IMR-90 (cell line): ENCODE results near the gene CLUH. TPM values are rescaled to one million over a fixed set of nuclear protein-coding genes. Genes with fewer than 3 reads are reported as not detected.

Source experiments
- ATAC-seq: fragments of 200-7000 bp; cut with Tn5 transposase; 2 replicates; pipeline ENCODE4 v1.9.1; 2020; ENCODE audit warnings: low read depth, mild to moderate bottlenecking, moderate library complexity
- BruUV-seq: library from RNA; stranded (reverse); fragments of 400-500 nt; replicated peaks from 2 replicates; lab custom pipeline; 2021; lab: Mats Ljungman, UMichigan
- CTCF ChIA-PET: fragments of 300-600 bp; formaldehyde crosslinking; extraction: SDS; loops from one replicate; lab custom pipeline; 2021; ENCODE audit warnings: antibody characterized with exemption; lab: Yijun Ruan, JAX
- POLR2A ChIA-PET: fragments of 300-600 bp; sonication (Branson Sonifier 250); formaldehyde crosslinking; loops from one replicate; lab custom pipeline; 2022; ENCODE audit warnings: antibody characterized with exemption; ENCODE audit not compliant: unreplicated experiment; lab: Charles Lee
- DNase-seq: peaks from one replicate; pipeline ENCODE4 v3.0.0; 2013
- H2AFZ ChIP-seq: replicated peaks from 2 replicates; pipeline ENCODE3; 2013; ENCODE audit warnings: low read length, mild to moderate bottlenecking; ENCODE audit not compliant: poor library complexity
- H2AK5ac ChIP-seq: 2 replicates; pipeline ENCODE4 v1.6.1; 2013; ENCODE audit warnings: low read depth, low read length, inconsistent platforms
- H2AK9ac ChIP-seq: replicated peaks from 2 replicates; pipeline ENCODE3; 2013; ENCODE audit warnings: mild to moderate bottlenecking, low read depth, low read length, moderate library complexity; ENCODE audit not compliant: poor library complexity
- H2BK120ac ChIP-seq: 2 replicates; pipeline ENCODE4 v1.6.1; 2013; ENCODE audit warnings: low read depth, low read length, inconsistent platforms
- H2BK15ac ChIP-seq: 3 replicates; pipeline ENCODE4 v1.6.1; 2013; ENCODE audit warnings: low read depth, low read length, inconsistent platforms
- H2BK20ac ChIP-seq: 2 replicates; pipeline ENCODE4 v1.6.1; 2013; ENCODE audit warnings: low read depth, mild to moderate bottlenecking, inconsistent platforms, low read length, moderate library complexity
- H2BK5ac ChIP-seq: 2 replicates; pipeline ENCODE4 v1.6.1; 2013; ENCODE audit warnings: mild to moderate bottlenecking, low read depth, low read length, inconsistent platforms; ENCODE audit not compliant: poor library complexity, severe bottlenecking
- H3K14ac ChIP-seq: replicated peaks from 2 replicates; pipeline ENCODE4 v1.6.1; 2013; ENCODE audit warnings: low read depth, low read length, inconsistent platforms
- H3K18ac ChIP-seq: 2 replicates; pipeline ENCODE4 v1.6.1; 2013; ENCODE audit warnings: low read depth, low read length, control low read depth
- H3K23ac ChIP-seq: 2 replicates; pipeline ENCODE4 v1.6.1; 2013; ENCODE audit warnings: low read depth, low read length, inconsistent platforms
- H3K27ac ChIP-seq: 2 replicates; pipeline ENCODE4 v1.5.1; 2013; ENCODE audit warnings: mild to moderate bottlenecking, control low read depth, low read length; ENCODE audit not compliant: insufficient read depth
- H3K27me3 ChIP-seq: 2 replicates; pipeline ENCODE4 v1.6.1; 2013; ENCODE audit warnings: low read length; ENCODE audit not compliant: control insufficient read depth, insufficient read depth
- H3K36me3 ChIP-seq: 2 replicates; pipeline ENCODE4 v1.6.1; 2013; ENCODE audit warnings: low read length, mixed read lengths; ENCODE audit not compliant: control insufficient read depth, insufficient read depth
- H3K4ac ChIP-seq: 2 replicates; pipeline ENCODE4 v1.6.1; 2013; ENCODE audit warnings: low read depth, low read length, inconsistent platforms
- H3K4me1 ChIP-seq: 2 replicates; pipeline ENCODE4 v1.6.1; 2013; ENCODE audit warnings: low read length, mixed read lengths; ENCODE audit not compliant: control insufficient read depth, insufficient read depth
- H3K4me2 ChIP-seq: 2 replicates; pipeline ENCODE4 v1.6.1; 2013; ENCODE audit warnings: low read depth, mild to moderate bottlenecking, control low read depth, low read length, moderate library complexity
- H3K4me3 ChIP-seq: 2 replicates; pipeline ENCODE4 v1.5.1; 2013; ENCODE audit warnings: low read depth, mild to moderate bottlenecking, control low read depth, low read length, moderate library complexity; ENCODE audit not compliant: insufficient read depth
- H3K56ac ChIP-seq: 2 replicates; pipeline ENCODE4 v1.6.1; 2013; ENCODE audit warnings: low read length, inconsistent platforms; ENCODE audit not compliant: insufficient read depth; ENCODE audit errors: extremely low read depth
- H3K79me1 ChIP-seq, 2 experiments: 2 replicates each; pipeline ENCODE4 v1.6.1; 2013; ENCODE audit warnings: low read length in 2 of 2, inconsistent platforms in 1 of 2, low read depth in 1 of 2
- H3K9ac ChIP-seq: 2 replicates; pipeline ENCODE4 v1.6.1; 2013; ENCODE audit warnings: low read depth, low read length, control low read depth
- H3K9me1 ChIP-seq: 2 replicates; pipeline ENCODE4 v1.6.1; 2013; ENCODE audit warnings: low read length, inconsistent platforms; ENCODE audit not compliant: insufficient read depth
- H3K9me3 ChIP-seq: 2 replicates; pipeline ENCODE4 v1.6.1; 2013; ENCODE audit warnings: low read length; ENCODE audit not compliant: control insufficient read depth, insufficient read depth
- H4K20me1 ChIP-seq: 2 replicates; pipeline ENCODE4 v1.6.1; 2013; ENCODE audit warnings: low read length, inconsistent platforms; ENCODE audit not compliant: insufficient read depth
- H4K5ac ChIP-seq: 2 replicates; pipeline ENCODE4 v1.6.1; 2013; ENCODE audit warnings: mild to moderate bottlenecking, low read depth, low read length, control low read depth
- H4K8ac ChIP-seq, 2 experiments: 2 replicates each; pipeline ENCODE4 v1.6.1; 2013; ENCODE audit warnings: low read depth in 2 of 2, low read length in 2 of 2, control low read depth in 1 of 2, inconsistent platforms in 1 of 2
- H4K91ac ChIP-seq: 2 replicates; pipeline ENCODE4 v1.6.1; 2013; ENCODE audit warnings: low read depth, low read length, inconsistent platforms; ENCODE audit not compliant: insufficient read depth
- CTCF ChIP-seq: conservative IDR thresholded peaks from 2 replicates; pipeline ENCODE4 v1.5.1; 2012; ENCODE audit warnings: mild to moderate bottlenecking, low read depth, low read length, improper control_type of control experiment
- ELK1 ChIP-seq: fragments of 150-350 bp; IDR thresholded peaks from 2 replicates; pipeline ENCODE4 v1.6.1; 2016; ENCODE audit warnings: low read depth, mild to moderate bottlenecking, low read length, moderate library complexity, borderline replicate concordance
- MAFK ChIP-seq: IDR thresholded peaks from 2 replicates; pipeline ENCODE4 v1.6.1; 2012; ENCODE audit warnings: low read depth, low read length, improper control_type of control experiment
- MXI1 ChIP-seq: IDR thresholded peaks from 2 replicates; pipeline ENCODE4 v1.6.1; 2012; ENCODE audit warnings: low read depth, mild to moderate bottlenecking, low read length, moderate library complexity, borderline replicate concordance
- POLR2A ChIP-seq: IDR thresholded peaks from 2 replicates; pipeline ENCODE4 v1.6.1; 2012; ENCODE audit warnings: mild to moderate bottlenecking, low read depth, low read length
- RFX5 ChIP-seq: IDR thresholded peaks from 2 replicates; pipeline ENCODE4 v1.8.0; 2012; ENCODE audit warnings: low read depth, mild to moderate bottlenecking, low read length, moderate library complexity
- SMC3 ChIP-seq: fragments of 150-350 bp; IDR thresholded peaks from 2 replicates; pipeline ENCODE4 v1.6.1; 2016; ENCODE audit warnings: low read depth, mild to moderate bottlenecking, antibody characterized with exemption, low read length, moderate library complexity
- WGBS, 2 experiments: methylation state at CpG; one replicate each; pipeline versions ENCODE4 v1.1.5 to v1.1.7; 2013; ENCODE audit warnings: missing lambda C conversion rate in 2 of 2; ENCODE audit not compliant: insufficient read length in 1 of 2; ENCODE audit errors: extremely low coverage in 2 of 2; 5-methylcytosine and 5-hydroxymethylcytosine counted together
- dilution Hi-C: fragments of 300-500 bp; cut with HindIII; formaldehyde crosslinking; loops from one replicate; pipeline ENCODE4 v1.14.3; 2018; ENCODE audit warnings: low sequenced_read_pairs; ENCODE audit not compliant: unreplicated experiment
- in situ Hi-C: fragments of 300-500 bp; cut with MboI; formaldehyde crosslinking; loops from 3 replicates; pipeline ENCODE4 v1.14.3; 2019; ENCODE audit warnings: low sequenced_read_pairs, inconsistent platforms, mixed read lengths
- intact Hi-C: fragments of 100-400 bp; cut with micrococcal nuclease; formaldehyde crosslinking; loops from 2 replicates; pipeline ENCODE4 v1.10.0; 2022
- polyA plus RNA-seq, 3 experiments: library from polyadenylated mRNA; depleted of rRNA; stranded (reverse); fragments of >200 nt; gene quantifications; 2 replicates each; pipeline ENCODE4 v1.2.3, GENCODE V29; 2012; ENCODE audit warnings: low replicate concordance in 1 of 3
- total RNA-seq: library from RNA; depleted of rRNA; stranded (reverse); fragments of >200 nt; gene quantifications from 2 replicates; pipeline ENCODE4 v1.2.3, GENCODE V29; 2012

Gene CLUH
- total and polyA plus RNA-seq, 2 of the 4 experiments (the other 2 are of a cell fraction) = 12.9 to 42.0 TPM

- Histone ChIP-seq H3K18ac (no peak overlapping the region), H2BK120ac (no peak overlapping the region), H4K91ac (no peak overlapping the region), H3K23ac (no peak overlapping the region), H3K79me1 (no peaks in the 10 kb centered on the region), H3K27me3 (peaks cover 48% of the 10 kb centered on the region), H2AK5ac (no peak overlapping the region), H2AFZ (no peak overlapping the region), H2AK9ac (no peak overlapping the region), H4K8ac (no peak overlapping the region), H3K36me3 (no peaks in the 10 kb centered on the region), H3K27ac (no peak overlapping the region), H3K9me1 (no peaks in the 10 kb centered on the region), H2BK5ac (no peak overlapping the region), H4K5ac (no peak overlapping the region), H2BK20ac (no peak overlapping the region), H4K20me1 (no peaks in the 10 kb centered on the region), H3K4me2 (no peak overlapping the region), H3K9me3 (no peaks in the 10 kb centered on the region), H3K9ac (no peak overlapping the region), H3K4ac (no peak overlapping the region), H3K56ac (no peak overlapping the region), H3K4me1 (no peaks in the 10 kb centered on the region), H3K14ac (no peak overlapping the region), H2BK15ac (no peak overlapping the region), H3K4me3 (no peak overlapping the region)
- TF ChIP-seq POLR2A = no peak
- no peak for TF ChIP-seq SMC3
- no peak for TF ChIP-seq MXI1
- TF ChIP-seq RFX5 = no peak
- TF ChIP-seq MAFK = no peak
- no peak for TF ChIP-seq ELK1
- TF ChIP-seq CTCF = no peak
- POLR2A ChIA-PET = no interaction called here
- intact Hi-C loops (no loop called here), in situ Hi-C loops (no loop called here), dilution Hi-C loops (no loop called here)
- no TSS peak for BruUV-seq
- ATAC-seq (no peak), DNase-seq (no peak)
- no CpG with 5 or more reads among the region's 10 CpGs for WGBS, 2 experiments
- CTCF ChIA-PET = no interaction called here
Measured at GRCh38 chr17:2722611-2723010, 11.0 kb upstream of the CLUH start.
